B cell (primary cell): ENCODE measurements around the gene RCC2. TPM values are rescaled to one million over a fixed set of nuclear protein-coding genes. Genes with fewer than 3 reads are reported as not detected.
"Not testable (repeated sequence)": the region's sequence is repeated elsewhere in the genome, so short reads cannot be mapped to it uniquely, and the experiment has no call there.

Source experiments
- ATAC-seq: fragments of 200-7000 bp; cut with Tn5 transposase; one replicate; pipeline ENCODE4 v1.10.0; 2021; ENCODE audit warnings: low read depth, mild to moderate bottlenecking, moderate number of reproducible peaks, moderate library complexity
- CTCF ChIA-PET: fragments of 350-600 bp; sonication (Branson Sonifier 250); formaldehyde crosslinking; loops from one replicate; lab custom pipeline; 2021; ENCODE audit warnings: antibody characterized with exemption, inconsistent platforms; lab: Charles Lee
- POLR2A ChIA-PET: fragments of 350-600 bp; sonication (Branson Sonifier 250); formaldehyde crosslinking; loops from one replicate; lab custom pipeline; 2021; ENCODE audit warnings: antibody characterized with exemption; lab: Charles Lee
- DNase-seq: peaks from one replicate; pipeline ENCODE4 v3.0.0; 2013
- H2AFZ ChIP-seq: 2 replicates; pipeline ENCODE4 v1.6.1; 2012; ENCODE audit warnings: mild to moderate bottlenecking, low read depth, low read length; ENCODE audit not compliant: insufficient read depth, poor library complexity, severe bottlenecking
- H3K27ac ChIP-seq, 2 donors: 1 replicate in 1 of 2; 2 replicates in 1 of 2; pipeline ENCODE4 v1.5.1; 2012 to 2013; ENCODE audit warnings: low read length in 2 of 2, mild to moderate bottlenecking in 2 of 2, moderate library complexity in 1 of 2
- H3K27me3 ChIP-seq, 4 experiments: fragments of 200-600 bp in 1 of 4; sonication (generic) in 1 of 4; replicated peaks in 1 of 4; 1 replicate in 2 of 4; 2 replicates in 2 of 4; pipeline versions ENCODE4 v1.6.1 to v1.7.0; 2013 to 2016; ENCODE audit warnings: low read length in 3 of 4, mild to moderate bottlenecking in 2 of 4, mixed read lengths in 1 of 4, moderate library complexity in 1 of 4; ENCODE audit not compliant: insufficient read depth in 4 of 4, control insufficient read depth in 3 of 4; ENCODE audit errors: control extremely low read depth in 1 of 4
- H3K36me3 ChIP-seq, 2 experiments: replicated peaks in 1 of 2; 1 replicate in 1 of 2; 2 replicates in 1 of 2; pipeline versions ENCODE4 v1.6.1 to v1.7.1; 2013; ENCODE audit warnings: low read length in 1 of 2; ENCODE audit not compliant: insufficient read depth in 2 of 2, control insufficient read depth in 1 of 2; ENCODE audit errors: control extremely low read depth in 1 of 2, extremely low read depth in 1 of 2
- H3K4me1 ChIP-seq, 2 donors: fragments of 200-600 bp in 1 of 2; sonication (generic) in 1 of 2; 1 replicate in 1 of 2; 2 replicates in 1 of 2; pipeline versions ENCODE4 v1.5.1 to v1.6.1; 2013 to 2017; ENCODE audit warnings: low read length in 2 of 2; ENCODE audit not compliant: control insufficient read depth in 2 of 2, insufficient read depth in 2 of 2
- H3K4me2 ChIP-seq: replicated peaks from 2 replicates; pipeline ENCODE3; 2012; ENCODE audit warnings: mild to moderate bottlenecking, low read depth, low read length; ENCODE audit not compliant: poor library complexity, severe bottlenecking
- H3K4me3 ChIP-seq, 5 experiments: fragments of 200-600 bp in 1 of 5; sonication (generic) in 1 of 5; 1 replicate in 3 of 5; 2 replicates in 2 of 5; pipeline versions ENCODE4 v1.5.1 to v1.7.0; 2011 to 2016; ENCODE audit warnings: low read length in 4 of 5, mild to moderate bottlenecking in 4 of 5, low read depth in 2 of 5, control low read depth in 1 of 5, moderate library complexity in 1 of 5; ENCODE audit not compliant: insufficient read depth in 1 of 5; ENCODE audit errors: control extremely low read depth in 1 of 5, extremely low read depth in 1 of 5
- H3K79me2 ChIP-seq: fragments of 200-600 bp; sonication (generic); one replicate; pipeline ENCODE4 v1.6.0; 2016; ENCODE audit warnings: low read length; ENCODE audit not compliant: control insufficient read depth, insufficient read depth
- H3K9ac ChIP-seq: fragments of 200-600 bp; sonication (generic); 2 replicates; pipeline ENCODE4 v1.6.1; 2017; ENCODE audit warnings: mild to moderate bottlenecking, low read length, moderate library complexity
- H3K9me3 ChIP-seq, 3 donors: one replicate each; pipeline versions ENCODE4 v1.6.1 to v1.7.1; 2013; ENCODE audit warnings: low read length in 2 of 3; ENCODE audit not compliant: control insufficient read depth in 2 of 3, insufficient read depth in 1 of 3; ENCODE audit errors: control extremely low read depth in 1 of 3
- H4K20me1 ChIP-seq: 2 replicates; pipeline ENCODE4 v1.6.0; 2012; ENCODE audit warnings: mild to moderate bottlenecking, low read length; ENCODE audit not compliant: insufficient read depth, control insufficient read depth, poor library complexity, severe bottlenecking
- H3K27ac Mint-ChIP-seq: one replicate; pipeline ENCODE4 v1.8.0; 2021; ENCODE audit warnings: mixed read lengths
- H3K27me3 Mint-ChIP-seq: one replicate; pipeline ENCODE4 v1.8.0; 2021; ENCODE audit warnings: mixed read lengths
- H3K4me1 Mint-ChIP-seq: one replicate; pipeline ENCODE4 v1.8.0; 2021; ENCODE audit warnings: mixed read lengths
- H3K4me3 Mint-ChIP-seq: one replicate; pipeline ENCODE4 v1.8.0; 2021; ENCODE audit warnings: mixed read lengths
- H3K9me3 Mint-ChIP-seq: one replicate; pipeline ENCODE4 v1.8.0; 2022; ENCODE audit warnings: mixed read lengths; ENCODE audit not compliant: insufficient read depth
- EZH2 ChIP-seq: IDR thresholded peaks from 2 replicates; pipeline ENCODE4 v1.6.1; 2012; ENCODE audit warnings: borderline replicate concordance, low read depth, mild to moderate bottlenecking, moderate library complexity, low read length; ENCODE audit not compliant: insufficient read depth, poor library complexity, severe bottlenecking
- WGBS: methylation state at CpG from one replicate; pipeline ENCODE4 v1.1.5; 2013; ENCODE audit warnings: missing lambda C conversion rate; ENCODE audit not compliant: insufficient coverage; 5-methylcytosine and 5-hydroxymethylcytosine counted together
- intact Hi-C: fragments of 100-400 bp; cut with micrococcal nuclease; formaldehyde crosslinking; loops from one replicate; pipeline ENCODE4 v1.10.0; 2022
- polyA plus RNA-seq: library from polyadenylated mRNA; depleted of rRNA; stranded (reverse); fragments of >200 nt; gene quantifications from 2 replicates; pipeline ENCODE4 v1.2.3, GENCODE V29; 2012
- total RNA-seq, 2 donors: library from RNA; stranded (reverse); fragments of 120-200 nt in 1 of 2; gene quantifications; 1 replicate in 1 of 2; 2 replicates in 1 of 2; pipeline versions ENCODE4 v1.2.3 to v1.2.4, GENCODE V29; 2013 to 2022
- TF ChIP-seq, protein P1 (sequence below): fragments of 200-600 bp; IDR thresholded peaks from one replicate; pipeline ENCODE4 v1.8.0; 2022; ENCODE audit warnings: antibody characterized with exemption, mild to moderate bottlenecking

The RCC2 gene
- total and polyA plus RNA-seq, 2 donors (not counting 1 experiment from before 2014, with no cell fraction given), result 48.9 to 76.9 TPM

DNA sequence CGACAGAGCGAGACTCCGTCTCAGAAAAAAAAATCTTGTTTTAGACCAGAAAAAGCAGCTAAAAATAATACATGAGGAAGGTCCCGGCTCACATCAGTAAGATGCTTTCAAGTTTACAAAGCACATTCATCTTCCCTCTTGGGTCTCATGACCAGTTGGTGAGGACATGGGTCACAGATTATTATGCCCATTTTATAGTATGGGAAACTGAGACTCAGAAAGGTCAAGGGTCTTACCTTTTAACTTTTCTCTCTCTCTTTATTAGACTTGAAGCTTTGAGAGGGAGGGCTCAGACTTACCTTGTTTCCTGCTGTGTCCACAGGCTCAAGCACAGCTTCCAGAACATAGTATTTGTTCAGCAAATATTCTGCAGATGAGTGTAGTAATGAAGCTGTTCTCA lies 13.2 kb upstream of the RCC2 start:
- CTCF ChIA-PET, result interaction anchor here (0.5 to 1.3 kb wide), 3 partner anchors 13 to 209 kb away, joined by 3 to 6 read pairs (median 4); partner anchors contain the start of gene RCC2
- no peak overlapping the region for H3K4me3 Mint-ChIP-seq
- H3K27ac Mint-ChIP-seq, result no peak overlapping the region

DNA sequence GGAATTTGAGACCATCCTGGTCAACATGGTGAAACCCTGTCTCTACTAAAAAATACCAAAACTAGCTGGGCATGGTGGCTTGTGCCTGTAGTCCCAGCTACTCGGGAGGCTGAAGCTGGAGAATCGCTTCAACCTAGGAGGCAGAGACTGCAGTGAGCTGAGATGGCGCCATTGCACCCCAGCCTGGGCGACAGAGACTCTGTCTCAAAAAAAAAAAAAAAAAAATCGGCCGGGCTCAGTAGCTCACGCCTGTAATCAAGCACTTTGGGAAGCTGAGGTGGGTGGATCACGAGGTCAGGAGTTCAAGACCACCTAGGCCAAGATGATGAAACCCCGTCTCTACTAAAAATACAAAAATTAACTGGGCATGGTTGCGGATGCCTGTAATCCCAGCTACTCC lies 12.7 kb upstream of the RCC2 start:
- H3K4me2 ChIP-seq, H3K9ac ChIP-seq, H3K4me3 Mint-ChIP-seq, H3K27me3 ChIP-seq, H2AFZ ChIP-seq, H3K9me3 Mint-ChIP-seq, H3K27ac Mint-ChIP-seq, H4K20me1 ChIP-seq, H3K36me3 ChIP-seq, intact Hi-C loops, POLR2A ChIA-PET, H3K4me1 ChIP-seq, DNase-seq, ATAC-seq, H3K79me2 ChIP-seq, H3K27ac ChIP-seq, H3K9me3 ChIP-seq, H3K4me3 ChIP-seq: not testable (repeated sequence)
- 86% methylated on average over 4 of the region's 10 CpGs for WGBS
- Mint-ChIP-seq H3K27me3 (peaks cover 10% of the 10 kb centered on the region), H3K4me1 (peaks cover 10% of the 10 kb centered on the region)
- CTCF ChIA-PET, result interaction anchor here (0.5 to 1.3 kb wide), 3 partner anchors 12 to 228 kb away, joined by 3 to 4 read pairs (median 3); partner anchors contain the start of gene RCC2

More for the DNA sequence above, 13.2 kb upstream of the RCC2 start:
- Histone ChIP-seq H4K20me1 (no peaks in the 10 kb centered on the region), H3K4me3 (no peak overlapping the region), H3K4me1 (peaks cover 3 to 6% of the 10 kb centered on the region in 2 donors), H3K4me2 (no peak overlapping the region), H3K36me3 (no peaks in the 10 kb centered on the region), H3K27me3 (no peaks in the 10 kb centered on the region), H3K27ac (no peak overlapping the region), H3K9me3 (no peaks in the 10 kb centered on the region), H2AFZ (no peak overlapping the region), H3K79me2 (no peaks in the 10 kb centered on the region), H3K9ac (no peak overlapping the region)
- DNase-seq (no peak), ATAC-seq (no peak)
- no CpG with 5 or more reads among the region's 4 CpGs for WGBS
- intact Hi-C loops, result no loop called here
- Mint-ChIP-seq H3K9me3 (no peaks in the 10 kb centered on the region), H3K27me3 (peaks cover 10% of the 10 kb centered on the region), H3K4me1 (peaks cover 10% of the 10 kb centered on the region)
- POLR2A ChIA-PET, result interaction anchor here (0.5 kb wide), 1 partner anchor 10 kb away, joined by 3 read pairs; no protein-coding TSS in a partner anchor
- TF ChIP-seq EZH2, result no peak
- TF ChIP-seq, protein P1, sequence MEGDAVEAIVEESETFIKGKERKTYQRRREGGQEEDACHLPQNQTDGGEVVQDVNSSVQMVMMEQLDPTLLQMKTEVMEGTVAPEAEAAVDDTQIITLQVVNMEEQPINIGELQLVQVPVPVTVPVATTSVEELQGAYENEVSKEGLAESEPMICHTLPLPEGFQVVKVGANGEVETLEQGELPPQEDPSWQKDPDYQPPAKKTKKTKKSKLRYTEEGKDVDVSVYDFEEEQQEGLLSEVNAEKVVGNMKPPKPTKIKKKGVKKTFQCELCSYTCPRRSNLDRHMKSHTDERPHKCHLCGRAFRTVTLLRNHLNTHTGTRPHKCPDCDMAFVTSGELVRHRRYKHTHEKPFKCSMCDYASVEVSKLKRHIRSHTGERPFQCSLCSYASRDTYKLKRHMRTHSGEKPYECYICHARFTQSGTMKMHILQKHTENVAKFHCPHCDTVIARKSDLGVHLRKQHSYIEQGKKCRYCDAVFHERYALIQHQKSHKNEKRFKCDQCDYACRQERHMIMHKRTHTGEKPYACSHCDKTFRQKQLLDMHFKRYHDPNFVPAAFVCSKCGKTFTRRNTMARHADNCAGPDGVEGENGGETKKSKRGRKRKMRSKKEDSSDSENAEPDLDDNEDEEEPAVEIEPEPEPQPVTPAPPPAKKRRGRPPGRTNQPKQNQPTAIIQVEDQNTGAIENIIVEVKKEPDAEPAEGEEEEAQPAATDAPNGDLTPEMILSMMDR, result no peak
